ENCODE measurements around the gene GSK3A.

The GSK3A gene

DNA sequence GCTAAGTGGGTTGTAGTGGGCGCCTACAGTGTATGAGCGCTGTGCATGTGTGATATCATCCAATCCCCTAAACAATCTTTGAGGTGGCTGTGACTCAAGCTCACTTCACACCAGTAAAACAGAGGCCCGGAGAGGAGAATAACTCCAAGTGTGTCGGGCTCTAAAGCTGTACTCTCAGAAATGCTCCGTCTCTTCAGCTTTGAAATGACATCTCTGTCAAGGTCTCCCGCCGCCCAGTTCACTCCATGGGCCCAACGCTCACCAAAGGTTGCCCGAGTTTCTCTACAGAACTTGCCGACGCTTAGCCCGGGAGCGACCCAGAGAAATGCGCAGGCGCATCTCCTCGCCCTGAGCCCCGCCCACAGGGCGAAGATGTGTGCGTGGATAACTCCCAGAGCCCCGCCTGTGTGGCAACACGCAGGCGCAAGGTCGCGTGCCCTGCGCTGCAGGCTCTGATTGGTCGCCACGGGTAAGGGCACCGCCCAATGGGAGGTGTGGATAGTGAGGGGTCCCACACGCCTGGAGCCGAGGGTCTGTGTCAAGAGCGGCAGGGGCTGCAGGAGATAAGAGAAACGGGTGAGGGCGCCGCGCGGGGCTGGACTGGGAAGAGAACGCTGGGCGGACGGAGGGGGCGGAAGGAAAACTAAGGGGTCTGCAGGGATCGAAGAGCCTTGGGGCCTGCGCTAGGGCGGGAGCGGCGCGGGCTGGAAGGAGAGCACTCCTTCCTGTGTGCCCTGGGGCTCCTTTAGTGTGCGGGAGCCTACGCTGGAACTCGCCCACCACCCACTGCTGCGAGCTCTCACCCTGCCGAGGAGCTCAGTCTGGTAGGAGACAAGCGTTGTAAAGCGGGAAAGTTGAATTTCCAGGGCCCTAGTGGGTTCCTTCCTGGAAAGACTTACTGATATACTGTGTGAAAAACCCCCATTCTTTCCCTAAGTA is 22.3 kb downstream of the GSK3A start, which contains the start of gene ZNF526 (continued):
- peak; percentile 83; the same call in 1 of the 2 replicates for TF ChIP-seq KLF7 (tag by site-specific recombination; IDR thresholded peaks at IDR 0.05; ENCODE audit: borderline replicate concordance)
- peak; percentile 64; the same call in 1 of the 2 replicates for TF ChIP-seq ZBTB21 (tag by site-specific recombination; IDR thresholded peaks at IDR 0.05)
- TF ChIP-seq SCRT1 (tag by site-specific recombination; IDR thresholded peaks at IDR 0.05; ENCODE audit: borderline replicate concordance) = no peak
- TF ChIP-seq ZNF221 (tag by site-specific recombination; IDR thresholded peaks at IDR 0.05; ENCODE audit: borderline replicate concordance) = no peak
- no peak for TF ChIP-seq ZNF626 (tag by site-specific recombination; IDR thresholded peaks at IDR 0.05)
- TF ChIP-seq HOXC10 (CRISPR knock-in tag; IDR thresholded peaks at IDR 0.05) = no peak
- TF ChIP-seq ZNF791 (tag by site-specific recombination; IDR thresholded peaks at IDR 0.05) = no peak
- TF ChIP-seq ZNF37A (tag by site-specific recombination; IDR thresholded peaks at IDR 0.05) = no peak
- no peak for TF ChIP-seq ZNF223 (tag by site-specific recombination; IDR thresholded peaks at IDR 0.05)
- TF ChIP-seq, protein P1, sequence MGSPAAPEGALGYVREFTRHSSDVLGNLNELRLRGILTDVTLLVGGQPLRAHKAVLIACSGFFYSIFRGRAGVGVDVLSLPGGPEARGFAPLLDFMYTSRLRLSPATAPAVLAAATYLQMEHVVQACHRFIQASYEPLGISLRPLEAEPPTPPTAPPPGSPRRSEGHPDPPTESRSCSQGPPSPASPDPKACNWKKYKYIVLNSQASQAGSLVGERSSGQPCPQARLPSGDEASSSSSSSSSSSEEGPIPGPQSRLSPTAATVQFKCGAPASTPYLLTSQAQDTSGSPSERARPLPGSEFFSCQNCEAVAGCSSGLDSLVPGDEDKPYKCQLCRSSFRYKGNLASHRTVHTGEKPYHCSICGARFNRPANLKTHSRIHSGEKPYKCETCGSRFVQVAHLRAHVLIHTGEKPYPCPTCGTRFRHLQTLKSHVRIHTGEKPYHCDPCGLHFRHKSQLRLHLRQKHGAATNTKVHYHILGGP (tag by site-specific recombination; IDR thresholded peaks at IDR 0.05) = no peak
- no peak for TF ChIP-seq ZNF394 (tag by site-specific recombination; IDR thresholded peaks at IDR 0.05; ENCODE audit: borderline replicate concordance)
- TF ChIP-seq MYNN (tag by site-specific recombination; IDR thresholded peaks at IDR 0.05; ENCODE audit: borderline replicate concordance) = no peak
- TF ChIP-seq, protein P2, sequence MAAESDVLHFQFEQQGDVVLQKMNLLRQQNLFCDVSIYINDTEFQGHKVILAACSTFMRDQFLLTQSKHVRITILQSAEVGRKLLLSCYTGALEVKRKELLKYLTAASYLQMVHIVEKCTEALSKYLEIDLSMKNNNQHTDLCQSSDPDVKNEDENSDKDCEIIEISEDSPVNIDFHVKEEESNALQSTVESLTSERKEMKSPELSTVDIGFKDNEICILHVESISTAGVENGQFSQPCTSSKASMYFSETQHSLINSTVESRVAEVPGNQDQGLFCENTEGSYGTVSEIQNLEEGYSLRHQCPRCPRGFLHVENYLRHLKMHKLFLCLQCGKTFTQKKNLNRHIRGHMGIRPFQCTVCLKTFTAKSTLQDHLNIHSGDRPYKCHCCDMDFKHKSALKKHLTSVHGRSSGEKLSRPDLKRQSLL (tag by site-specific recombination; IDR thresholded peaks at IDR 0.05) = 0 out of 2 replicates have a peak, but pooled peaks have one; percentile 22
- TF ChIP-seq ZNF155 (tag by site-specific recombination; IDR thresholded peaks at IDR 0.05) = no peak
- no peak for TF ChIP-seq ZNF121 (tag by site-specific recombination; IDR thresholded peaks at IDR 0.05)
- TF ChIP-seq ZNF184 (tag by site-specific recombination; IDR thresholded peaks at IDR 0.05) = no peak
- TF ChIP-seq ZNF660 (tag by site-specific recombination; IDR thresholded peaks at IDR 0.05) = peak; percentile 91
- TF ChIP-seq, protein P3, sequence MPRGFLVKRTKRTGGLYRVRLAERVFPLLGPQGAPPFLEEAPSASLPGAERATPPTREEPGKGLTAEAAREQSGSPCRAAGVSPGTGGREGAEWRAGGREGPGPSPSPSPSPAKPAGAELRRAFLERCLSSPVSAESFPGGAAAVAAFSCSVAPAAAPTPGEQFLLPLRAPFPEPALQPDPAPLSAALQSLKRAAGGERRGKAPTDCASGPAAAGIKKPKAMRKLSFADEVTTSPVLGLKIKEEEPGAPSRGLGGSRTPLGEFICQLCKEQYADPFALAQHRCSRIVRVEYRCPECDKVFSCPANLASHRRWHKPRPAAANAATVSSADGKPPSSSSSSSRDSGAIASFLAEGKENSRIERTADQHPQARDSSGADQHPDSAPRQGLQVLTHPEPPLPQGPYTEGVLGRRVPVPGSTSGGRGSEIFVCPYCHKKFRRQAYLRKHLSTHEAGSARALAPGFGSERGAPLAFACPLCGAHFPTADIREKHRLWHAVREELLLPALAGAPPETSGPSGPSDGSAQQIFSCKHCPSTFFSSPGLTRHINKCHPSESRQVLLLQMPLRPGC (tag by site-specific recombination; IDR thresholded peaks at IDR 0.05) = no peak
- no peak for TF ChIP-seq ZEB2 (tag by site-specific recombination; IDR thresholded peaks at IDR 0.05)
- no peak for TF ChIP-seq ZNF776 (tag by site-specific recombination; IDR thresholded peaks at IDR 0.05; ENCODE audit: borderline replicate concordance)
- no peak; the same call in 1 of the 2 replicates for TF ChIP-seq IKZF3 (tag by site-specific recombination; IDR thresholded peaks at IDR 0.05)
- TF ChIP-seq ZNF175 (tag by site-specific recombination; IDR thresholded peaks at IDR 0.05) = no peak
- TF ChIP-seq ZNF529 (tag by site-specific recombination; IDR thresholded peaks at IDR 0.05; ENCODE audit: insufficient replicate concordance) = no peak
- TF ChIP-seq, protein P4, sequence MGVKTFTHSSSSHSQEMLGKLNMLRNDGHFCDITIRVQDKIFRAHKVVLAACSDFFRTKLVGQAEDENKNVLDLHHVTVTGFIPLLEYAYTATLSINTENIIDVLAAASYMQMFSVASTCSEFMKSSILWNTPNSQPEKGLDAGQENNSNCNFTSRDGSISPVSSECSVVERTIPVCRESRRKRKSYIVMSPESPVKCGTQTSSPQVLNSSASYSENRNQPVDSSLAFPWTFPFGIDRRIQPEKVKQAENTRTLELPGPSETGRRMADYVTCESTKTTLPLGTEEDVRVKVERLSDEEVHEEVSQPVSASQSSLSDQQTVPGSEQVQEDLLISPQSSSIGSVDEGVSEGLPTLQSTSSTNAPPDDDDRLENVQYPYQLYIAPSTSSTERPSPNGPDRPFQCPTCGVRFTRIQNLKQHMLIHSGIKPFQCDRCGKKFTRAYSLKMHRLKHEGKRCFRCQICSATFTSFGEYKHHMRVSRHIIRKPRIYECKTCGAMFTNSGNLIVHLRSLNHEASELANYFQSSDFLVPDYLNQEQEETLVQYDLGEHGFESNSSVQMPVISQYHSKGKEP (tag by site-specific recombination; IDR thresholded peaks at IDR 0.05) = no peak
- TF ChIP-seq ZNF510 (tag by site-specific recombination; IDR thresholded peaks at IDR 0.05; ENCODE audit: insufficient replicate concordance) = no peak
- TF ChIP-seq, protein P5, sequence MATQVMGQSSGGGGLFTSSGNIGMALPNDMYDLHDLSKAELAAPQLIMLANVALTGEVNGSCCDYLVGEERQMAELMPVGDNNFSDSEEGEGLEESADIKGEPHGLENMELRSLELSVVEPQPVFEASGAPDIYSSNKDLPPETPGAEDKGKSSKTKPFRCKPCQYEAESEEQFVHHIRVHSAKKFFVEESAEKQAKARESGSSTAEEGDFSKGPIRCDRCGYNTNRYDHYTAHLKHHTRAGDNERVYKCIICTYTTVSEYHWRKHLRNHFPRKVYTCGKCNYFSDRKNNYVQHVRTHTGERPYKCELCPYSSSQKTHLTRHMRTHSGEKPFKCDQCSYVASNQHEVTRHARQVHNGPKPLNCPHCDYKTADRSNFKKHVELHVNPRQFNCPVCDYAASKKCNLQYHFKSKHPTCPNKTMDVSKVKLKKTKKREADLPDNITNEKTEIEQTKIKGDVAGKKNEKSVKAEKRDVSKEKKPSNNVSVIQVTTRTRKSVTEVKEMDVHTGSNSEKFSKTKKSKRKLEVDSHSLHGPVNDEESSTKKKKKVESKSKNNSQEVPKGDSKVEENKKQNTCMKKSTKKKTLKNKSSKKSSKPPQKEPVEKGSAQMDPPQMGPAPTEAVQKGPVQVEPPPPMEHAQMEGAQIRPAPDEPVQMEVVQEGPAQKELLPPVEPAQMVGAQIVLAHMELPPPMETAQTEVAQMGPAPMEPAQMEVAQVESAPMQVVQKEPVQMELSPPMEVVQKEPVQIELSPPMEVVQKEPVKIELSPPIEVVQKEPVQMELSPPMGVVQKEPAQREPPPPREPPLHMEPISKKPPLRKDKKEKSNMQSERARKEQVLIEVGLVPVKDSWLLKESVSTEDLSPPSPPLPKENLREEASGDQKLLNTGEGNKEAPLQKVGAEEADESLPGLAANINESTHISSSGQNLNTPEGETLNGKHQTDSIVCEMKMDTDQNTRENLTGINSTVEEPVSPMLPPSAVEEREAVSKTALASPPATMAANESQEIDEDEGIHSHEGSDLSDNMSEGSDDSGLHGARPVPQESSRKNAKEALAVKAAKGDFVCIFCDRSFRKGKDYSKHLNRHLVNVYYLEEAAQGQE (tag by site-specific recombination; IDR thresholded peaks at IDR 0.05) = no peak
- peak; percentile 98 for TF ChIP-seq ZBTB48 (tag by site-specific recombination; IDR thresholded peaks at IDR 0.05)
- TF ChIP-seq ZBTB8A (tag by site-specific recombination; IDR thresholded peaks at IDR 0.05) = peak; percentile 83
- no peak for TF ChIP-seq ZNF624 (tag by site-specific recombination; IDR thresholded peaks at IDR 0.05)
- no peak for TF ChIP-seq ZNF2 (tag by site-specific recombination; IDR thresholded peaks at IDR 0.05)
